ENCODE data around the gene ACSS1. TPM values are rescaled to one million over a fixed set of nuclear protein-coding genes. Genes with fewer than 3 reads are reported as not detected.

Gene ACSS1
- total RNA-seq (2021), result 0.61 TPM in 2 replicates
- long read RNA-seq, result 0 reads

GRCh38 chr20:25058051-25058846 lies at the start of gene ACSS1:
Gene ACSS1 (minus strand): TSS chr20:25058139. CDS start chr20:25058102, 37 bp downstream.
- no peak for TF ChIP-seq CTCF (conservative IDR thresholded peaks at IDR 0.05)
- Histone ChIP-seq H3K4me2 (ENCODE audit: insufficient read depth, insufficient read length, low read length) (peak within 1 kb of the TSS; percentile 69), H3K79me1 (ENCODE audit: insufficient read depth, low read depth, low read length, poor library complexity, severe bottlenecking) (no peaks in the 10 kb centered on the region), H3K23me2 (ENCODE audit: insufficient read length, low read depth, low read length, poor library complexity, severe bottlenecking) (peaks cover 21% of the 10 kb centered on the region), H3K18ac (ENCODE audit: insufficient read length, low read depth, low read length) (no peak within 1 kb of the TSS), H3K4ac (ENCODE audit: low read depth, low read length) (no peak within 1 kb of the TSS), H2AFZ (ENCODE audit: low read length) (no peak within 1 kb of the TSS), H3K4me1 (ENCODE audit: insufficient read depth, low read length) (no peaks in the 10 kb centered on the region), H2BK5ac (ENCODE audit: insufficient read length, low read length) (no peak within 1 kb of the TSS), H4K5ac (ENCODE audit: insufficient read length, low read depth, low read length) (no peak within 1 kb of the TSS), H3K27ac (ENCODE audit: insufficient read length, low read depth, low read length) (no peak within 1 kb of the TSS), H2BK20ac (ENCODE audit: low read depth, low read length, poor library complexity, severe bottlenecking) (no peak within 1 kb of the TSS), H3K79me2 (ENCODE audit: insufficient read depth, low read length) (no peaks in the 10 kb centered on the region), H3K27me3 (ENCODE audit: insufficient read depth, low read length) (peaks cover 45% of the 10 kb centered on the region; the same call in 1 of the 2 replicates), H3K9ac (ENCODE audit: extremely low read depth, insufficient read length, low read length) (no peak within 1 kb of the TSS), H2AK5ac (ENCODE audit: insufficient read length, low read length) (no peak within 1 kb of the TSS), H4K8ac (replicated peaks; ENCODE audit: insufficient read length, low read depth, low read length) (no peak within 1 kb of the TSS), H3K56ac (ENCODE audit: insufficient read length, low read depth, low read length) (no peak within 1 kb of the TSS), H3K14ac (ENCODE audit: insufficient read depth, low read length) (no peak within 1 kb of the TSS; the same call in 1 of the 2 replicates), H2BK12ac (ENCODE audit: insufficient read length, low read depth, low read length) (no peak within 1 kb of the TSS), H2BK15ac (ENCODE audit: low read depth, low read length) (no peak within 1 kb of the TSS), H4K20me1 (ENCODE audit: control insufficient read depth, insufficient read depth, insufficient read length) (no peaks in the 10 kb centered on the region), H3K9me3 (ENCODE audit: control insufficient read depth, low read depth, low read length) (no peaks in the 10 kb centered on the region), H3T11ph (ENCODE audit: low read length) (no peak within 1 kb of the TSS), H3K23ac (ENCODE audit: insufficient read length, low read depth, low read length) (no peak within 1 kb of the TSS), H2BK120ac (ENCODE audit: low read depth, low read length, poor library complexity, severe bottlenecking) (no peak within 1 kb of the TSS), H4K91ac (ENCODE audit: insufficient read length, low read depth, low read length) (no peak within 1 kb of the TSS)
- Mint-ChIP-seq H3K27ac (no peak within 1 kb of the TSS), H3K27me3 (ENCODE audit: low read depth) (peaks cover 97% of the 10 kb centered on the region), H3K9me3 (no peaks in the 10 kb centered on the region; a peak in 1 of 5 replicates), H3K36me3 (ENCODE audit: insufficient read depth in 1 of 3, low read depth in 3 of 3) (no peaks in the 10 kb centered on the region), H3K4me3 (peak within 1 kb of the TSS; percentile 57 to 75), H3K4me1 (peaks cover 7 to 11% of the 10 kb centered on the region in 2 experiments; a peak in 3 of 4 replicates)
- WGBS (ENCODE audit: extremely low coverage, insufficient read length, low lambda C conversion rate), result no CpG with 5 or more reads among the region's 56 CpGs
- peak; percentile 56 for DNase-seq

Measured in H9 (cell line).